Femur (tissue), 1 donor: Measurements from ENCODE around the gene DND1.
"Not testable (repeated sequence)": the region's sequence is repeated elsewhere in the genome, so short reads cannot be mapped to it uniquely, and the experiment has no call there.

ENCODE experiments used
- DNase-seq: peaks from one replicate; pipeline ENCODE4 v3.0.0-alpha.2; 2017

Gene DND1

DNA sequence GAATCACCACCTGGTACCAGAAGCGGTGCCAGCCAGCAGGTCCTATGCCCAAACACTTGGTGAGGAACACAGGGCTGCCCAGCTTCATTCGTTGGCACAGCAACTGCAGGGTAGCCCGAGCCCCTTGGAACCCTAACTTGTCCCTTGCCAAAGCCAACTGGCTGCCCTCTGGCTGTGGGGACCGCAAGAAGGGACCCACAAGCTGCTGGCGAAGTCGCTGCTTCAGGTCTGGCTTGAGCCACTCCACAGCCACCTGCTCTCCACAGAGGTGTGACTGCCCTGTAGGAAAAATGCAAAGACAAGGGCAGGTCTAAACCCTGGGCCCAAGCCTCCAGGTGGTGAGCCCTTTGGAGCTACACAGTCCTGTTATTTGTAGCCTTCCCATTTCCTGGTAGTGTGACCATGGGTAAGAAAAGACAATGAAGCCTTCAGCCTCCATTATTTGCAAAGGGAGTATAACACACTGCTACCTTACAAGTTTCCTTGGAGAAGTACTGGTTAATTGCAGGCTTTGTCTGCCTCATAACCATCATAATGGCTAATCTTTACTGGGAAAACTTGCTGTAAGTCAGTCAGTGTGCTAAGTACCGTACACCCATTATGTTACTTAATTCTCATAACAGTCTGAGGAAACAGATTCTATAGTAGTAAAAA, 1.8 kb downstream of the DND1 start:
- DNase-seq = no peak

- DNase-seq = not testable (repeated sequence)
These were observed 2.3 kb downstream of the DND1 start for GRCh38 chr5:140671035-140671434.

- peak; percentile 97 for DNase-seq
These were observed 8.8 kb downstream of the DND1 start, which contains the start of gene WDR55 for GRCh38 chr5:140664359-140665119. WDR55 (plus strand) TSS chr5:140664904; CDS start chr5:140664913, 9 bp downstream.

- DNase-seq = no peak
These were observed 9.4 kb downstream of the DND1 start for GRCh38 chr5:140664030-140664358.

GRCh38 chr5:140660371-140660770, 13.0 kb downstream of the DND1 start:
- not testable (repeated sequence) for DNase-seq

- DNase-seq = no peak
These were observed 14.5 kb downstream of the DND1 start for GRCh38 chr5:140658870-140659269.

DNA sequence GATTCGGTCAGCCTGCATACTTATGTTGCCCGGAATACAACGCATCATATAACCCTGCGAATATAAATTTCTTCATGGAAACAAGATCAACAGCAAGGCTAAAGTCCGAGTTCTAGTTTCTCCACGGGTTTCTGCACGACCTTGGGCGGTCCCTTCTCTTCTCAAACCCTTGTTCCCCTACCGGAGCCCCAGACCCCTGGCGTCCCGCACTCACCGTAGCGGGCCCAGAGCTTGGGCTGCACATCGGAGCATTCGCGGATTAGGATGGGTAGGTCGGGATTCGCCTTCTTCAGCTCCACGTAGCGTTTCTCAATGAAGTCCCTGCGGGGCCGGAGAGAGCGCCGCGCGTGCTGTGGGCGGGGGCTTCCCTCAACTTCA, 26.3 kb downstream of the DND1 start:
- no peak for DNase-seq

DNA sequence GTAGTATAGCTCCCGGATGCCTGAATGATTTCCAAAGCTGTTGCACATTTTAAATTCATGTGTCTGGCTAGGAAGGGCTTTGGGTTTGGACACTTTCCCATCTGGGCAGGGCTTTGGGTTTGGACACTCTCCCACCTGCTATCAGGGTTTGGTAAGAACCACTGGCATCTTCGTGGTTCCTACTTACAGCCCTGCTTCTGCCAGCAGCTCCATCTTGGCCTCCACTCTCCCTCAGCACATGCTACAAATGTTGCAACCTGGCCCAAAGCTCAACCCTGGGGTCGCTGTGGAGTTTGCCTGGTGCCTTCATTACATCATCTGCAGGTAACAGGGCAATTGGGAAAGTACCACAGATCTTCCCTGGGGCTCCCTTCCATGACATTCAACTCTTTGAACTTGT, 30.7 kb downstream of the DND1 start:
- DNase-seq = no peak

GRCh38 chr5:140641716-140642115, 31.7 kb downstream of the DND1 start:
- no peak for DNase-seq

DNA sequence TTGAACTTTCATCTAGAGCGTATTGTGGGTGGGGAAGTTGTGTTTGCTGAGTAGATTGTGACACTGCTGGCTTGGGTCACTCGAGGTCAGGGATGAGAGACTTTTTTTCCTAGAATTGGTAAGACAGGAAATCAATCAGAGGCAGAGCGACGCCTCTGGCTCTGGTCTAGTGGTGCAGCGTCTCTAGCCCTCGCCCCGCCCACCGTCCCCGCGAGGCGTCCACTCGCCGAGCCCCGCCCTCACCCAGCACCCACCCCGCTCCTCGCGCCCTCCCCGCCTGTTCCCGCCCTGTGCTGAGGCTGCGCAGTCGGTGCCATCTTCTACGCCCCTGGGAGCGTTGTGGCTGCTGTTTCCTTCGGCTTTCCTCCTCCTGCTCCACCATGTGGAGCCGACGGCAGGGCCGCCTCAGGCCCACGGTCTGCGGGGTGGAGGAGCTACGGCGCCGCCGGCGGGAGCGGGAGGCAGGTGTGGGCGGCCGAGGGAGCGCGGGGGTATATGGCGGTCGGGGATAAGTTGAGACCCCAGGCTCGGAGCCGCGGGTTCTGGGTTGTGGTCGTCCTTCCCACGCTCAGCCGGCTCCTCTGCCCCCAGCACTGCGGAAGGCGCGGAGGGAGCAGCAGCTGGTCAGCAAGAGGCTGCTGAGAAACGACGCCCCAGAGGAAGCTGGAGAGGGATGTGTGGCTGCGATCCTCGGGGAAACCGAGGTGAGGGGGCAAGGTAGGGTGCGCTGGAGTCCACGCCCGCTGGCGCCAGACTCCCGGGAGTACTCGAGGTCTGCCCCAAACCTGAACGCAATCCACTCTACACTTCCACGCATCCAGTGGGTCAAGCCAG, 34.0 kb downstream of the DND1 start, which contains the start of gene TMCO6:
TMCO6 (plus strand) TSS at position 304 of the 834 bp plus-strand sequence; CDS start at position 381, 77 bp downstream.
- peak; percentile 97 for DNase-seq

GRCh38 chr5:140638898-140639147, 34.6 kb downstream of the DND1 start:
- DNase-seq = not testable (repeated sequence)

DNA sequence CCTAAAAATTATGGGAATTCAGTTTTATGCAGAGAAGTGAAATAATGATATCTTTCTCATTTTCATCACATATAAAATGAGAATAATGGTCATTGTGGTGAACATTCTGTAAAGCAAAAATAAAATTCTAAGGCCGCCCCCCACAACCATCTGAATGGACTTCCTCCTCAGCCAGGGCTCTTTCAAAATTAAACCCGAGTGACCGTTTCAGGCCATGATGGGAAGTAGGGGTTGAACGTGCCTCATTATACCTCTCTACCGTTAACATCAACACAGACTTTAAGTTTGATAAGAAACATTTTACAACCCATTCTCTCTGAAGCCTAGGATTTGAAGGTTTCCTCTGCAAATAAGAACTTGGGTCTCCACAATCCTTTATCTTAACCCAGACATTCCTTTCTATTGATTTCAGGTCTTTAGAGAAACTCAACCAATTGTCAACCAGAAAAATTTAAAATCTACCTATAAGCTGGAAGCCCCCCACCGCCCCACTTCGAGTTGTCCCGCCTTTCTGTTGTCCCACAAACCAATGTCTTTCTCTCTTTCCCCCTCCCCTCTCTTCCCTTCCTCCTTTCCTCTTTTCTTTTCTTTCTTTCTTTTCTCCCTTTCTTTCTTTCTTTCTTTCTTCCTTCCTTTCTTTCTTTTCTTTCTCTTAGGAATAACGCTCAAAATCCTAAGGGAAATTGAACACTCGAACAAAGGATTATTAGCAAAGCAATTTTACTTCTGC, 35.8 kb downstream of the DND1 start:
- no peak for DNase-seq

DNA sequence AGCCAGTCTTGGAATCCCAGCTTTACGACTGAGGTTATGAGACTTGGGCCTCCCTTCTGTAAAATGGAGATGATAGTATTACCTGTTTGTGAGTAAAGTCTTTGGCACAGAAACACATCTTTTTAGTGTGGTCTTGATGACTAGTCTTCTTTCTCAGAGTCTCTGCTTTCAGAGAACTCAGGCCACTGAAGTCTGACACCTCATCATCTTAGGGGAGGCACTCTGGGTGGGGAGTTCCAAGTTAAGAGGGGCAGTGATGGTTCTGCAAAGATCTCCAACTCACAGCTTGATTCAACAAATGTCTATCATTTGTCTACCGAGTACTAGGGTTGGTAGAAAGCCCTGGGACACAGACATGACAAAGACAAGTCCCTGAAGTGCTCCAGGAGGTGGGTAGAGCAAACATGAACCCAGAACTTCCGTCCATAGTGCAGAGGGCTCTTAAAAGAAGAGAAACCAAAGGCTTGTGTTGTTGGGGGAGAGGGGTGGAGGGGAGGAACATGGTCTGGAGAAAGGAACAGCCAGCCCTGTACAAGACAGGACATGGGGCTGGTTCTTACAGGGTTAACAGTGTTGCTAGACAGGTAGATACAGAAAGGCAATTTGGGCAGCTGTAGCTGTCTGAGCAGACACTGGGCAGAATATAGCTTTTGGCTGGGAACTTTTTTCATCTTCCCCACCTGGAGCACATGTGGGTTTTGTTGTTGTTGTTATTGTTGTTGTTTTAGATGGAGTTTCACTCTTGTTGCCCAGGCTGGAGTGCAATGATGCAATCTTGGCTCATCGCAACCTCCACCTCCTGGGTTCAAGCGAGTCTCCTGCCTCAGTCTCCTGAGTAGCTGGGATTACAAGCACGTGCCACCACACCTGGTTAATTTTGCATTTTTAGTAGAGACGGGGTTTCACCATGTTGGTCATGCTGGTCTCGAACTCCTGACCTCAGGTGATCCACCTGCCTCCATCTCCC, 37.8 kb downstream of the DND1 start:
- DNase-seq = no peak

DNA sequence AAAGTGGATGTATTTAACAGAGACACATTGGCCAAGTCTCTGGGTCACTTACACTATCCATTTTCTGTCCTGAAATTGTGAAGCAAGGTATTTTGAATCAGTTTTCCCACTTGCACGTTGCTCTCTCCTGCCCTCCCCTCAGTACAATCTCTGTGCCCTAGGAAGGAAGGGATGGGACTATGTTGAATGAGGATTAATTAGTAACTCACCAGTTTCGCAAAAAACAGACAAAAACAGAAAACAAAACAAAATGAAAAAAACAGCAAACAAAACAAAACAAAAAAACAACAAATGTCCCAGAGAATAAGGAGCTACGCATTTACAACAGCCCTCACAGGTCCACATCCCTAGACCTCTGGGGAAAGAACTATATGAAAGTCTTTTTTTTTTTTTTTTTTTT, 39.3 kb downstream of the DND1 start:
- DNase-seq = no peak

GRCh38 chr5:140633501-140633900, 39.9 kb downstream of the DND1 start:
- DNase-seq = no peak

DNA sequence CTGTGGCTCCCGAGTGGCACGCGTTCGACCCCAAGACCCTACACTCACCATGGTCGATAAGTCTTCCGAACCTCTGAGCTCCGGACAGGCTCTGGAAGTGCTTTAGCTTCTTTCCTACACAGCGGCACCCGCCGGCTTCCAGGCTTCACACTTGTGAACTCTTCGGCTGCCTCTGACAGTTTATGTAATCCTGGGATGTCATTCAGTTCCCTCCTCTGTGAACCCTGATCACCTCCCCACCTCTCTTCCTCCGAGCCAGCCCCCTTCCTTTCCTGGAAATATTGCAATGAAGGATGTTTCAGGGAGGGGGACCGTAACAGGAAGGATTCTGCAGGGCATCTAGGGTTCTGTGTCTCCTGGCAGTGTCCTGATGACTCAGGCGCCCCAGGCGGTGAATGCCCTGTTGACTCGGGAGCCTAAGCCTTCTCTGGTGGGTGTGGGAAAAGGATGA, 40.3 kb downstream of the DND1 start, which contains the start of gene CD14:
CD14 (minus strand) TSS at position 155 of the 451 bp plus-strand sequence; CDS start at position 51, 104 bp downstream.
- DNase-seq = peak; percentile 56

DNA sequence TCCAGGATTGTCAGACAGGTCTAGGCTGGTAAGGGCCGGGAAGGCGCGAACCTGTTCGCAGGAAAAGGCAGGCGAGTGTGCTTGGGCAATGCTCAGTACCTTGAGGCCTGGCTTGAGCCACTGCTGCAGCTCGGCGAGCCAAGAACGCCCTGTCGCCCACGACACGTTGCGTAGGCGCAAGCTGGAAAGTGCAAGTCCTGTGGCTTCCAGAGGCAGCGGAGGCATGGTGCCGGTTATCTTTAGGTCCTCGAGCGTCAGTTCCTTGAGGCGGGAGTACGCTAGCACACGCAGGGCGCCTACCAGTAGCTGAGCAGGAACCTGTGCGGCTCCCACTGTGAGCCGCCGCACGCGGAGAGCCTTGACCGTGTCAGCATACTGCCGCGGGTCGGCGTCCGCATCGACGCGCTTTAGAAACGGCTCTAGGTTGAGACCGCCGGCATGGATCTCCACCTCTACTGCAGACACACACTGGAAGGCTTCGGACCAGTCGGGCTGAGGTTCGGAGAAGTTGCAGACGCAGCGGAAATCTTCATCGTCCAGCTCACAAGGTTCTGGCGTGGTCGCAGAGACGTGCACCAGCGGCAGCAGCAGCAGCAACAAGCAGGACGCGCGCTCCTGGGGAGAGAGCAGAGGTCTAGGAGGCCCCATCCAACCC, 40.9 kb downstream of the DND1 start:
- peak; percentile 51 for DNase-seq

GRCh38 chr5:140631831-140632365, 41.5 kb downstream of the DND1 start:
- DNase-seq = no peak

- DNase-seq = no peak
These were observed 42.3 kb downstream of the DND1 start for GRCh38 chr5:140631036-140631417.

- no peak for DNase-seq
These were observed 42.9 kb downstream of the DND1 start for GRCh38 chr5:140630292-140631035.
